Measurements from ENCODE around the gene SMIM44.

Gene SMIM44

DNA sequence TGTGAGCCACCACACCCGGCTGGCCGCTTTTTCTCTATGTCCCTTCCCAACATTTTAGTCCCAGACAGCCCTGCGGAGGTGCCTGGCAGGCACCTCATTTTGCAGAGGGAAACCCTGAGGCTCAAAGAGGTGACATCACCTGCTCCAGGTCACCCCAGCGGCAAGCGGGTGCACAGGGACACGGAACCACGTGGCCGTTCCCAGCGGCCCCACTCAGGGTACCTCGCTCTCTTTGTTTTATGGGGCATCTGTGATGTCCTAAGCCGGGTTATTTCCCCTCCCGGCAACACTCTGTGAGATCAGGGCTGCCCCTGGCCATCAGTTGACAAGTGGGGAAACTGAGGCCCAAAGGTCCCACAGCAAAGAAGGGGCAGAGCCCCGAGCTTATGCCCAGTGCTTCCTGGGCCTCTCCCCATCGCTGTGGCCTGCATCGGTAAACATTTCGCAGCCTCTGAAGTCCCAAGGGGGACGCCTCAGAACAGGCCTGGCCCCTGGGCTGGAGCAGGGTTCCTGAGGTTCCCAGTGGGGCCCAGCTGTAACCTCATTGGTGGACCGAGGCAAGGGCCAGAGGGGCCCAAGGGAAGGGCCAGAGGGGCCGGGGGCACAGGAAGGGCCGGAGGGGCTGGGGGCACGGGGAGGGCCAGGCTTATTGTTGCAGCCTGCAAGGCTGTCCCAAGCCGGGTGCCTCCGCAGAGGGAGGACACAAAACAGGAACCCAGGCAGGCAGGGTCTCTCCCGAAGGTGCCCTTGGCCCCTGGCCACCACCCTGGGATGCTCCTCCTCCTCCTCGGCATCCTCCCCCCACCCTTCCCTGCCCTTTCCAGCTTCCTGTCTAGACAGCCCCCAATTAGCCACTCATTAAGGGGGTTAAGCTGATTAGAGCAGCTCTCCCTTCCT lies 41.9 kb downstream of the SMIM44 start:
- DNase-seq (ENCODE audit: low read depth in 2 of 2), result no peak

GRCh38 chr19:3440082-3440481 lies 43.2 kb downstream of the SMIM44 start:
- no peak for DNase-seq (ENCODE audit: low read depth in 2 of 2)

DNA sequence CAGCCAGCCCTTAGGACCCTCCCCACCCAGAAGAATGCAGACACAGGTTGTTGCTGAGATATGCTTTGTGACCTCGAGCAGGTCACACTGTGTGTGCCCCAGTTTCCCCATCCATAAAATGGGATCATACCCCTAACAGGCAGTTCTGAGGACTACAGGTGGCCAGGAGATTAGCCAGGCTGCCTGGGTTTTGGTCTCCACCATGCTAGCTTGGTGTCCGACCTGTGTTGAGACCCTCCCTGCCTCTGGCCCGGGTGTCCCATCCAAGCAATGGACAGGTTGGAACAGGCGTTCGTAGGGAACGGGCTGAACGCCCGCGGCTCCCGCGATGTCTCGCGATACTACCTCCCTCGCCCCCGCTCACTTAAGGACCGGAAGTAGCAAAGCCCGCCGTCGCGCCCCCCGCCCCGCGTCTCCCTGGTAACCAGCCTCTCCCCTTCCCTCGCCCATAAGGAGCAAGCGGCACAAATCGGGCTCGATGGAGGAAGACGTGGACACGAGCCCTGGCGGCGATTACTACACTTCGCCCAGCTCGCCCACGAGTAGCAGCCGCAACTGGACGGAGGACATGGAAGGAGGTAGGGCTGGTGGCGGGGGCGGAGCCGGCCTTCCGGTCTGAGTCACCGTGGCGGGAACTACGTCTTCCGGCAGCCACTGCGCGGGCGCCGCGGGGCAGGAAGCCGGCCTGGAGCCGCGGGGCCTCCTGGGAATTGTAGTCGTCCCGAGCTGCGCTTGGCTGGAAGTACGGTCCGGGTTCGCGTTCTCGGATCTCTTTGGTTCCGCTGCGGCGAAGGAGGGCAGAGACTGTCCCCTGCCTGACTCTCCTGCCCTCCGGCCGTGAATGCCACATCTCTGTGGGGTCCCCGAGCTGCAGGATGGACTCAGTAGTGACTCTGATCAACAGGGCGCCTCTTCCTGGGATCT lies 48.3 kb downstream of the SMIM44 start:
- DNase-seq (ENCODE audit: low read depth in 2 of 2), result peak; percentile 85

DNA sequence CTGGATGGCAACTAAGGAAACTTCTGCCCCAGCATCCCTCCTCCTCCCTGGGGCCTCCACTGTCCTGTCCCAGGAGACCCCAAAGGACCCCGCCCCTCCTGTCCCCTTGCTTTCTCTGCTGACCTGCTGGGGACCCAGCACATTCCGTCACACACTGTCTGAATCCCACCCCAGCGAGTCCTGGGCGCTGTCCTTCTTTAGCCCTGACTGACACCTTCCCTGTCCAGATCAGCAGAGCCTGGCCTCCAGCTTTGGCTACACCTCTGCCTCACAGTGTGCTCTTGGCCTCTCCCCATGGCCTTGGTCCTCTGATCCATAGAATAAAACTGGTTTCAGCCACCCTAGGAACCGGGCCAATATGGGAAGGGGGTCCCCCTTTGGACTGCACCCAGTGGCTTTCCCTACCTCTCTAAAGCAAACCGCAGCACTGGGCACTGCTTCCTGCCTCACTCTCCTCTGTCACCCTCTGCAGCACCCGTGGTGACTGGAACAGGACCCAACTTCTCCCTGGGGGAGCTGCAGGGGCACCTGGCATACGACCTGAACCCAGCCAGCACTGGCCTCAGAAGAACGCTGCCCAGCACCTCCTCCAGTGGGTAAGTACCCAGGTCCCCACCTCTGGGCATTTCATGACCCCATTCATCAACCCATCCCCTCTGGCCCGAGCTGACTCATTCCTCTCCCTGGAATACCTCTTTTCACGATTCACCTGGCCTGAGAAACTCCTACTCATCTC lies 49.3 kb downstream of the SMIM44 start:
- DNase-seq (ENCODE audit: low read depth in 2 of 2), result no peak

DNA sequence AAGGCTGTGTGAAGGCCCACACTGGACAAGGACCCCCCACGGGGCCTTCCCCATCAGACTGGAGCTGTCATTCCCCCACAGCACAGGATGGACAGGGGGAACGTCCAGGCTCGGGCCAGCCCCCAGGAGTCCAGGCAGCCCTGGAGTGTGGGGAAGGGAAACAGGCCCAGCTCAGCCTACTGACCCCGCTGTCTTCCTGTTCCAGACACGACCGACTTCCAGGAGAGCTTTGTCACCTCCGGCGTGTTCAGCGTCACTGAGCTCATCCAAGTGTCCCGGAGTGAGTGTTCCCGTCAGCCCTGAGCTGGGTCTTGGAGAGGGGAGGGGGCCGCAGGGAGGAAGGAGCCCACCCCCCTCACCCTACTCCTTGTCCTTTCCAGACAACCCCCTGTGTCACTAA lies 49.9 kb downstream of the SMIM44 start:
- DNase-seq (ENCODE audit: low read depth in 2 of 2), result no peak

Measured in fibroblast of skin of left quadriceps (primary cell).